Prostate gland (tissue), 2 donors: ENCODE results near the gene AHCTF1. TPM values are rescaled to one million over a fixed set of nuclear protein-coding genes. Genes with fewer than 3 reads are reported as not detected.
"Not testable (repeated sequence)": the region's sequence is repeated elsewhere in the genome, so short reads cannot be mapped to it uniquely, and the experiment has no call there.

Source experiments
- DNase-seq: peaks from one replicate; pipeline ENCODE4 v3.0.0-alpha.2; 2019; ENCODE audit warnings: low spot score
- H3K27ac ChIP-seq, 2 donors: fragments of 200-600 bp; sonication (generic); 2 replicates each; pipeline ENCODE4 v1.5.1; 2017 to 2019
- H3K27me3 ChIP-seq: fragments of 200-600 bp; sonication (generic); replicated peaks from 2 replicates; pipeline ENCODE4 v1.5.1; 2019; ENCODE audit not compliant: insufficient read depth
- H3K36me3 ChIP-seq, 2 donors: fragments of 200-600 bp; sonication (generic); 1 replicate in 1 of 2; 2 replicates in 1 of 2; pipeline versions ENCODE4 v1.5.1 to v1.8.1; 2017 to 2019
- H3K4me1 ChIP-seq: fragments of 200-600 bp; sonication (generic); replicated peaks from 2 replicates; pipeline ENCODE4 v1.5.1; 2019
- H3K4me3 ChIP-seq, 2 donors: fragments of 200-600 bp; sonication (generic); 2 replicates each; pipeline ENCODE4 v1.5.1; 2017 to 2019
- H3K9me3 ChIP-seq: fragments of 200-600 bp; sonication (generic); 2 replicates; pipeline ENCODE4 v1.5.1; 2017
- POLR2A ChIP-seq: fragments of 450-650 bp; IDR thresholded peaks from one replicate; pipeline ENCODE4 v1.6.1; 2016; ENCODE audit warnings: antibody characterized with exemption, mild to moderate bottlenecking
- POLR2AphosphoS5 ChIP-seq: sonication (generic); formaldehyde crosslinking; IDR thresholded peaks from one replicate; pipeline ENCODE4 v1.6.1; 2017; ENCODE audit warnings: antibody characterized with exemption
- WGBS: methylation state at CpG from one replicate; pipeline ENCODE4 v1.1.5; 2018; 5-methylcytosine and 5-hydroxymethylcytosine counted together
- intact Hi-C: fragments of 100-400 bp; cut with DNase I; formaldehyde crosslinking; loops from one replicate; pipeline ENCODE4 v1.14.2; 2022
- total RNA-seq, 2 donors: library from RNA; depleted of rRNA; stranded (reverse); fragments of >200 nt; gene quantifications; one replicate each; pipeline ENCODE4 v1.1.0, GENCODE V29; 2016
- TF ChIP-seq, protein P1 (sequence below), 4 experiments: fragments of 200-600 bp in 2 of 4; fragments of 450-650 bp in 2 of 4; sonication (generic) in 2 of 4; IDR thresholded peaks; 1 replicate in 3 of 4; 2 replicates in 1 of 4; pipeline ENCODE4 v1.5.1; 2016 to 2019; ENCODE audit warnings: antibody characterized with exemption in 4 of 4, mild to moderate bottlenecking in 2 of 4, moderate library complexity in 2 of 4

Gene AHCTF1
- total RNA-seq, 2 donors from 2014 or later: 22.5 to 39.6 TPM

DNA sequence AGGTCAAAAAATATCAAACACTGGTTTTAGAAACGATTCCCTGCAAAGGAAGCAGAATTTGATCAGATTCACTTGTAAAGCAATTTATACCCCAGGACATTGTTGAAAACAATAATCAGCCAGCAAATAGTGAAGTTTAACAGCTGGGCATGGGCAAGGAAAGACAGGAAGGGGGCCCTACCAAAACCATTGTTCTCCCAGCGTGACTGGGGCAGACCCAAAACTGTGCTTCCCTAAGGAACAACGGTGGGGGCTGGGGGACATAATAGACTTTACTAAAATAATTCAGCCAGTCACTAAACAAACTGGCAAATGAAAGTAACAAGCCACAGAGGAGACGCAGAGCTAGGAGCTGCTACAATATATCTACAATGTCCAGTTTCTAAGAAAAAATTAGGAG lies 100.2 kb downstream of the AHCTF1 start:
- Histone ChIP-seq H3K9me3 (no peaks in the 10 kb centered on the region), H3K36me3 (no peaks in the 10 kb centered on the region), H3K27me3 (no peaks in the 10 kb centered on the region), H3K27ac (no peak overlapping the region), H3K4me1 (no peaks in the 10 kb centered on the region), H3K4me3 (no peak overlapping the region)
- TF ChIP-seq POLR2A (no peak), POLR2AphosphoS5 (no peak)
- TF ChIP-seq, protein P1, sequence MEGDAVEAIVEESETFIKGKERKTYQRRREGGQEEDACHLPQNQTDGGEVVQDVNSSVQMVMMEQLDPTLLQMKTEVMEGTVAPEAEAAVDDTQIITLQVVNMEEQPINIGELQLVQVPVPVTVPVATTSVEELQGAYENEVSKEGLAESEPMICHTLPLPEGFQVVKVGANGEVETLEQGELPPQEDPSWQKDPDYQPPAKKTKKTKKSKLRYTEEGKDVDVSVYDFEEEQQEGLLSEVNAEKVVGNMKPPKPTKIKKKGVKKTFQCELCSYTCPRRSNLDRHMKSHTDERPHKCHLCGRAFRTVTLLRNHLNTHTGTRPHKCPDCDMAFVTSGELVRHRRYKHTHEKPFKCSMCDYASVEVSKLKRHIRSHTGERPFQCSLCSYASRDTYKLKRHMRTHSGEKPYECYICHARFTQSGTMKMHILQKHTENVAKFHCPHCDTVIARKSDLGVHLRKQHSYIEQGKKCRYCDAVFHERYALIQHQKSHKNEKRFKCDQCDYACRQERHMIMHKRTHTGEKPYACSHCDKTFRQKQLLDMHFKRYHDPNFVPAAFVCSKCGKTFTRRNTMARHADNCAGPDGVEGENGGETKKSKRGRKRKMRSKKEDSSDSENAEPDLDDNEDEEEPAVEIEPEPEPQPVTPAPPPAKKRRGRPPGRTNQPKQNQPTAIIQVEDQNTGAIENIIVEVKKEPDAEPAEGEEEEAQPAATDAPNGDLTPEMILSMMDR (IDR thresholded peaks at IDR 0.05): no peak
- intact Hi-C loops: no loop called here
- DNase-seq: no peak
- WGBS: 55% methylated on average over 4 of the region's 4 CpGs

- no peaks in the 10 kb centered on the region for H3K9me3 ChIP-seq
- no peaks in the 10 kb centered on the region for H3K4me1 ChIP-seq
- 94% methylated on average over 4 of the region's 4 CpGs for WGBS
Measured at GRCh38 chr1:246828818-246829217, 102.9 kb downstream of the AHCTF1 start.

GRCh38 chr1:246827396-246827795 lies 104.4 kb downstream of the AHCTF1 start:
- DNase-seq: no peak
- Histone ChIP-seq H3K9me3 (no peaks in the 10 kb centered on the region), H3K36me3 (no peaks in the 10 kb centered on the region), H3K27ac (no peak overlapping the region), H3K4me3 (no peak overlapping the region), H3K4me1 (no peaks in the 10 kb centered on the region), H3K27me3 (no peaks in the 10 kb centered on the region)
- 27% methylated on average over 5 of the region's 5 CpGs for WGBS
- no peak for TF ChIP-seq POLR2A
- TF ChIP-seq, protein P1 (IDR thresholded peaks at IDR 0.05): no peak
- intact Hi-C loops: no loop called here

More at GRCh38 chr1:246828818-246829217, 102.9 kb downstream of the AHCTF1 start:
- no peak for DNase-seq
- Histone ChIP-seq H3K36me3 (no peaks in the 10 kb centered on the region), H3K27me3 (no peaks in the 10 kb centered on the region), H3K4me3 (no peak overlapping the region), H3K27ac (no peak overlapping the region)
- TF ChIP-seq POLR2A (no peak), POLR2AphosphoS5 (no peak)
- TF ChIP-seq, protein P1 (IDR thresholded peaks at IDR 0.05): no peak
- intact Hi-C loops: no loop called here

DNA sequence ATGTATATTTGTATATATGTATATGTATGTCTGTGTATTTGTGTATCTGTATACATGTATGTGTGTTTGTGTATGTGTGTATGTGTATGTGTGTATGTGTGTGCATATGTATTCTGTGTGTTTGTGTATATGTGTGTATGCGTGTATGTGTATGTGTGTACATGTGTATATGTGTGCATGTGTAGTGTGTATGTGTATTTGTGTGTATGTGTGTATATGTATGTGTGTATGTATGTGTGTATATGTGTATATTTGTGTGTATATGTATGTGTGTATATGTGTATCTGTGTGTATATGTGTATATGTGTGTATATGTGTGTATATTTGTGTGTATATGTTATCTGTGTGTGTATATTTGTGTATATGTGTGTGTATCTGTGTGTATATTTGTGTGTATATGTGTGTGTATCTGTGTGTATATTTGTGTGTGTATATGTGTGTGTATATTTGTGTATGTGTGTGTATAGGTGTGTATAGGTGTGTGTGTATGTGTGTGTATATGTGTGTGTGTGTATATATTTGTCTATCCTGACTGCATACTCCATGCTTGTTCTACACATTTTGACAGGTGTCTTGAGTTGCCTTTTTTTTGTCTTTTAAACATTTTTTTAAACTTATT lies 106.1 kb downstream of the AHCTF1 start:
- Histone ChIP-seq H3K4me1 (no peaks in the 10 kb centered on the region), H3K4me3 (no peak overlapping the region), H3K36me3 (no peaks in the 10 kb centered on the region), H3K9me3 (no peaks in the 10 kb centered on the region), H3K27ac (no peak overlapping the region), H3K27me3 (no peaks in the 10 kb centered on the region)
- TF ChIP-seq POLR2A (no peak), POLR2AphosphoS5 (no peak)
- TF ChIP-seq, protein P1 (IDR thresholded peaks at IDR 0.05): no peak
- intact Hi-C loops: no loop called here
- no peak for DNase-seq
- 45% methylated on average over 1 of the region's 1 CpG for WGBS

DNA sequence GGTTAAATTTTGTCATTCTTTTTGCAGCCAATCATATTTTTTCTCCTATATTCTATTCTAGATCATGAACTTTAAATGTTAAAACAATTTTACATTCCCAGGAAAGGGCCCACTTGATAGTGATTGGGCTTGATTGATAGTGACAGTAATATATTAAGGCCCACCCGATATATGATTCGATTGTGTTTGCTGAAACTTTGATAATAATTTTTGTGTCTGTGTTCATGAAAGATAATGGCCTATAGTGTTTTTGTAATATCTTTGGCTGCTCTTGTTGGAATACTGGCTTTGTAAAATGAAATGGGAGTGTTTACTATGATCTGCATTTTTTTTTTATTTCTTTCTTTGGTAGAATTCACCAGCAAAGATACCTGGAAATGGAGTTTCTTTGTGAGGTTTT lies 107.2 kb downstream of the AHCTF1 start:
- no peaks in the 10 kb centered on the region for H3K27me3 ChIP-seq
- no peak overlapping the region for H3K4me3 ChIP-seq
- DNase-seq: no peak
- no peak overlapping the region for H3K27ac ChIP-seq
- intact Hi-C loops: loop anchor here (5.0 kb wide), 1 partner anchor 272 kb away; no protein-coding TSS in a partner anchor
- H3K9me3 ChIP-seq: no peaks in the 10 kb centered on the region
- WGBS: 78% methylated on average over 2 of the region's 2 CpGs
- H3K36me3 ChIP-seq: no peaks in the 10 kb centered on the region
- H3K4me1 ChIP-seq: no peaks in the 10 kb centered on the region
- TF ChIP-seq, protein P1 (IDR thresholded peaks at IDR 0.05): no peak
- TF ChIP-seq POLR2AphosphoS5 (no peak), POLR2A (no peak)

DNA sequence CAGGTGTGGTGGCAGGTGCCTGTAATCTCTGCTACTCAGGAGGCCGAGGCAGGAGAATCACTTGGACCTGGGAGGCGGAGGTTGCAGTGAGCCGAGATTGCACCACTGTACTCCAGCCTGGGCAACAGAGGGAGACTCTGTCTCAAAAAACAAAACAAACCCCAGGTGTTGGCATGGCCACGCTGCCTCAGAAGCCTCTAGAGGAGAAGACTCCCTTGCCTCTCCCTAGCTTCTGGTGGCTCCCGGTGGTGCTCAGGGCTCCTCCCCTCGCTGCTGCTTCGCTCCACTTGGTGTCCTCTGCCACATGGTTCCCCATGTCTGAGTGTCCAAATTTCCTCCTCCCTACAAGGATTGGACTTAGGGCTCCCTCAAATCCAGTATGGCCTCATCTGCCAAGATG lies 109.6 kb downstream of the AHCTF1 start:
- intact Hi-C loops: loop anchor here (5.0 kb wide), 1 partner anchor 270 kb away; no protein-coding TSS in a partner anchor
- H3K4me1 ChIP-seq, H3K4me3 ChIP-seq, H3K27ac ChIP-seq, DNase-seq, H3K36me3 ChIP-seq, H3K27me3 ChIP-seq, H3K9me3 ChIP-seq: not testable (repeated sequence)
- WGBS: 91% methylated on average over 7 of the region's 7 CpGs
